Measurements from ENCODE around the gene RNF113B.

DNA sequence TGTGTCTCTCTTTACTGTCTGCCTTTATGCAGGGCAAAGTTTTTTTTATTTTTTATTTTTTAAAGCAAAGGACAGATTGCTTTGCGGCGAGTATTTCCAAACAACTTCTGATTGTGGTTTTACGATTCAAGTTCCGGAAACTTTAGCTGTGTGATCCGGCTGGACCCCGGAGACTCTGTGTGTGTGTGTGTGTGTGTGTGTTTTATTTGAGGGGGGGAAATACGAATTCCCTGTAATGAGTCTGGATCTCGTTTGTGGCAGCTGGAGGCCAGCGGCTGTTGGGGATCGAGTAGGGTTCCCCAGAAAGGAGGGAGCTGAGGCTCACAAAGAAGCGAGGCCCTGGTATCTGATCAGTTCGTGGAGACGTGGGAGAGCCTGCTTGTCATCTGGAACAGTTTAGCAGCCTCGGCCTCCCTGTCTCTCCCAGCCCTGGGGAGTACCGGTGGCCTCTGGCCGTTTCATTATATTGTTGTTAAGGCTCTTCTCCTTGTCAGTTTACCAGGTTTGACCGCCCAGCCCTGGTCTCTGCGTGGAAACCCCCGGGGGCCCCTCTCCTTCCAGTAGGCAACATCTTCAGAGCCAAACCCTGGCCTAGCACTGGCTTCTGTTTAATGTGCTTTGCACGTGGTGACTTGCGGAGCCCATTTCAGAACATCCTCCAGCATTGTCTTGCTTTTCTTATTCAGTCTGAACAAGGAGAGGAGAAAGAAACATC, 32.9 kb downstream of the RNF113B start:
- no peak for TF ChIP-seq EZH2 (IDR thresholded peaks at IDR 0.05; ENCODE audit: low read length)
- TF ChIP-seq, protein P1, sequence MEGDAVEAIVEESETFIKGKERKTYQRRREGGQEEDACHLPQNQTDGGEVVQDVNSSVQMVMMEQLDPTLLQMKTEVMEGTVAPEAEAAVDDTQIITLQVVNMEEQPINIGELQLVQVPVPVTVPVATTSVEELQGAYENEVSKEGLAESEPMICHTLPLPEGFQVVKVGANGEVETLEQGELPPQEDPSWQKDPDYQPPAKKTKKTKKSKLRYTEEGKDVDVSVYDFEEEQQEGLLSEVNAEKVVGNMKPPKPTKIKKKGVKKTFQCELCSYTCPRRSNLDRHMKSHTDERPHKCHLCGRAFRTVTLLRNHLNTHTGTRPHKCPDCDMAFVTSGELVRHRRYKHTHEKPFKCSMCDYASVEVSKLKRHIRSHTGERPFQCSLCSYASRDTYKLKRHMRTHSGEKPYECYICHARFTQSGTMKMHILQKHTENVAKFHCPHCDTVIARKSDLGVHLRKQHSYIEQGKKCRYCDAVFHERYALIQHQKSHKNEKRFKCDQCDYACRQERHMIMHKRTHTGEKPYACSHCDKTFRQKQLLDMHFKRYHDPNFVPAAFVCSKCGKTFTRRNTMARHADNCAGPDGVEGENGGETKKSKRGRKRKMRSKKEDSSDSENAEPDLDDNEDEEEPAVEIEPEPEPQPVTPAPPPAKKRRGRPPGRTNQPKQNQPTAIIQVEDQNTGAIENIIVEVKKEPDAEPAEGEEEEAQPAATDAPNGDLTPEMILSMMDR (optimal IDR thresholded peaks at IDR 0.05 in 1 of 3, IDR thresholded peaks at IDR 0.05 in 1 of 3, conservative IDR thresholded peaks at IDR 0.05 in 1 of 3; ENCODE audit: extremely low read depth in 1 of 3, insufficient read depth in 2 of 3, low read length in 3 of 3), result no peak

Measured in keratinocyte (primary cell).